Breast epithelium (tissue), 3 donors: ENCODE data around the gene OXT.

Source experiments
- POLR2AphosphoS5 ChIP-seq, 3 donors: sonication (generic); formaldehyde crosslinking; IDR thresholded peaks; one replicate each; pipeline ENCODE4 v1.6.1; 2017; ENCODE audit warnings: antibody characterized with exemption in 3 of 3
- TF ChIP-seq, protein P1 (sequence below), 3 donors: fragments of 450-650 bp; IDR thresholded peaks; one replicate each; pipeline ENCODE4 v1.5.1; 2016 to 2017; ENCODE audit warnings: antibody characterized with exemption in 3 of 3, mild to moderate bottlenecking in 3 of 3, moderate library complexity in 3 of 3

DNA sequence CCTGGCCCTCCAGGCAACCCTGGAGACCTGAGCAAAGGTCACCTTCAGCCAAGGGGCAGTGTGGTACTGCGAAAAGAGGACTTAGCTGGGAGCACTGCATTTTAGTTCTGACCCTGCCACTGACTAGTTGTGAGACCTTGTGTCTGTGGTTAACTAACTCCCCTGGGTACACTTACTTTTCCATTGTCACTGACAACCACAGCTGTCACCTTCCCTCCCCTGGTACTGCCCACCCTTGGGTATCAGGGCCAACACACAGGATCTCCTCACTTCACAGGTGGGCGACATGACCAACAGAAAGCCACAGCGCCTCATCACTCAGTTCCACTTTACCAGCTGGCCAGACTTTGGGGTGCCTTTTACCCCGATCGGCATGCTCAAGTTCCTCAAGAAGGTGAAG, 49.6 kb upstream of the OXT start:
- TF ChIP-seq, protein P1, sequence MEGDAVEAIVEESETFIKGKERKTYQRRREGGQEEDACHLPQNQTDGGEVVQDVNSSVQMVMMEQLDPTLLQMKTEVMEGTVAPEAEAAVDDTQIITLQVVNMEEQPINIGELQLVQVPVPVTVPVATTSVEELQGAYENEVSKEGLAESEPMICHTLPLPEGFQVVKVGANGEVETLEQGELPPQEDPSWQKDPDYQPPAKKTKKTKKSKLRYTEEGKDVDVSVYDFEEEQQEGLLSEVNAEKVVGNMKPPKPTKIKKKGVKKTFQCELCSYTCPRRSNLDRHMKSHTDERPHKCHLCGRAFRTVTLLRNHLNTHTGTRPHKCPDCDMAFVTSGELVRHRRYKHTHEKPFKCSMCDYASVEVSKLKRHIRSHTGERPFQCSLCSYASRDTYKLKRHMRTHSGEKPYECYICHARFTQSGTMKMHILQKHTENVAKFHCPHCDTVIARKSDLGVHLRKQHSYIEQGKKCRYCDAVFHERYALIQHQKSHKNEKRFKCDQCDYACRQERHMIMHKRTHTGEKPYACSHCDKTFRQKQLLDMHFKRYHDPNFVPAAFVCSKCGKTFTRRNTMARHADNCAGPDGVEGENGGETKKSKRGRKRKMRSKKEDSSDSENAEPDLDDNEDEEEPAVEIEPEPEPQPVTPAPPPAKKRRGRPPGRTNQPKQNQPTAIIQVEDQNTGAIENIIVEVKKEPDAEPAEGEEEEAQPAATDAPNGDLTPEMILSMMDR (IDR thresholded peaks at IDR 0.05): no peak
- no peak for TF ChIP-seq POLR2AphosphoS5 (IDR thresholded peaks at IDR 0.05)
